K562 (cell line): ENCODE data around the gene ME3. TPM values are rescaled to one million over a fixed set of nuclear protein-coding genes. Genes with fewer than 3 reads are reported as not detected.

ENCODE experiments used
- CTBP1 ChIP-seq: fragments of 450-650 bp; IDR thresholded peaks from 2 replicates; pipeline ENCODE4 v1.6.1; 2016; ENCODE audit warnings: borderline replicate concordance
- ETV5 ChIP-seq: sonication (generic); formaldehyde crosslinking; IDR thresholded peaks from 2 replicates; pipeline ENCODE4 v1.4.0; 2020; ENCODE audit warnings: low read depth, mild to moderate bottlenecking, missing genetic modification reagents
- EWSR1 ChIP-seq: fragments of 450-650 bp; IDR thresholded peaks from 2 replicates; pipeline ENCODE4 v1.6.1; 2018; ENCODE audit warnings: borderline replicate concordance, mild to moderate bottlenecking, low read depth, moderate library complexity; ENCODE audit not compliant: partially characterized antibody
- MGA ChIP-seq: fragments of 450-650 bp; IDR thresholded peaks from 2 replicates; pipeline ENCODE4 v1.6.1; 2016; ENCODE audit warnings: mild to moderate bottlenecking, moderate library complexity
- PRDM10 ChIP-seq: fragments of 450-650 bp; IDR thresholded peaks from 2 replicates; pipeline ENCODE4 v1.6.1; 2018; ENCODE audit not compliant: partially characterized antibody
- ZC3H11A ChIP-seq: IDR thresholded peaks from 2 replicates; pipeline ENCODE4 v1.6.1; 2012; ENCODE audit warnings: low read depth, low read length, improper control_type of control experiment
- ZFX ChIP-seq: sonication (generic); formaldehyde crosslinking; IDR thresholded peaks from 2 replicates; pipeline ENCODE4 v1.8.0; 2022; ENCODE audit warnings: mild to moderate bottlenecking, missing genetic modification reagents, moderate library complexity
- ZKSCAN8 ChIP-seq: fragments of 200-800 bp; sonication (Bioruptor generic); IDR thresholded peaks from 2 replicates; pipeline ENCODE4 v1.6.1; 2016; ENCODE audit warnings: missing genetic modification characterization, missing compliant biosample characterization
- ZNF184 ChIP-seq: sonication (generic); formaldehyde crosslinking; IDR thresholded peaks from 2 replicates; pipeline ENCODE4 v1.5.0; 2020; ENCODE audit warnings: missing genetic modification reagents
- ZNF655 ChIP-seq: fragments of 250-450 bp; sonication (Bioruptor Pico); IDR thresholded peaks from 2 replicates; pipeline ENCODE4 v1.5.0; 2021
- polyA plus RNA-seq, 8 experiments: library from polyadenylated mRNA; depleted of rRNA in 4 of 8; stranded (reverse) in 5 of 8; unstranded in 3 of 8; fragments of >200 nt; fragmentation: Nextera tagmentation in 2 of 8; fragmentation: Illumina TruSeq in 1 of 8; extraction: Ambion mirVana in 2 of 8; extraction: Trizol in 1 of 8; gene quantifications; 2 replicates each; pipeline versions ENCODE4 v1.2.1 to v1.2.3, GENCODE V29; 2011 to 2014; ENCODE audit warnings: inconsistent platforms in 1 of 8, missing spikeins in 1 of 8
- total RNA-seq, 7 experiments: library from RNA; depleted of rRNA in 6 of 7; stranded (reverse); fragments of >200 nt in 6 of 7; fragmentation: Illumina TruSeq in 2 of 7; extraction: Trizol in 2 of 7; gene quantifications; 2 replicates each; pipeline versions ENCODE4 v1.2.1 to v1.2.3, GENCODE V29; 2011 to 2021; ENCODE audit warnings: low replicate concordance in 1 of 7

ME3 gene
- total and polyA plus RNA-seq, 9 of the 15 experiments (the other 6 are each of a cell fraction or from before 2014, with no cell fraction given) = not detected

DNA sequence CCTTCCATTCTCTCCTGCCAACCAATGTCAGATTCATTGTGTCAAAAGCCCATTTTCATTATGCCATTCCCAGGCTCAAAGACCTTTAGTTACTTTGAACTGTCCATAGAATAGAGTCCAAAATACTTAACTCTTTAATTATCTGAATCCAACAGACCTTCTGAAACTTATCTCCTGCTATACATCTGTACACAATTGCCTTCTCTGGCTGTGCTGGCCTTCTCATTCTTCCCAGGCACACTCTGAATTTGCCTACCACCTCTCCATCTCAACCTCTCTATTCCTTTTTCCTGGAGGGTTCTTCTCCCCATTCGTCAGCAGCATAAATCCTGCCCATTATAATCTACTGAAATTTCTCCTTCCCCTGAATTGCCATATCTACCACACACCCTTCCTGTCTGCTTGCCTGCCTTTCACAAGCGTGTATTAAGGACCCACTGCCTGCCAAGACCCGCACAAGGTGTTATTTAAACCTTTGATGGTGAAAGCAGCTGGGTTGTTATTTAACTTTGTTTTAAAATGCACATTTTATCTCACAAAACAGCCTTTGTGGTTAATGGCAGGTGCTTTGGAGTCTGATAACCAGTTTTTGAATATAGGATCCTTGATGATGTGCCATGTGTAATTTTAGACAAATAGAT, 171.8 kb downstream of the ME3 start (continued):
- TF ChIP-seq MGA (no peak), ZFX (CRISPR knock-in tag) (no peak), PRDM10 (no peak), ZC3H11A (no peak), EWSR1 (no peak), ZNF655 (CRISPR knock-in tag) (no peak), CTBP1 (no peak), ETV5 (CRISPR knock-in tag) (no peak), ZNF184 (CRISPR knock-in tag) (no peak), ZKSCAN8 (no peak)
